ENCODE data around the gene ADARB1.

DNA sequence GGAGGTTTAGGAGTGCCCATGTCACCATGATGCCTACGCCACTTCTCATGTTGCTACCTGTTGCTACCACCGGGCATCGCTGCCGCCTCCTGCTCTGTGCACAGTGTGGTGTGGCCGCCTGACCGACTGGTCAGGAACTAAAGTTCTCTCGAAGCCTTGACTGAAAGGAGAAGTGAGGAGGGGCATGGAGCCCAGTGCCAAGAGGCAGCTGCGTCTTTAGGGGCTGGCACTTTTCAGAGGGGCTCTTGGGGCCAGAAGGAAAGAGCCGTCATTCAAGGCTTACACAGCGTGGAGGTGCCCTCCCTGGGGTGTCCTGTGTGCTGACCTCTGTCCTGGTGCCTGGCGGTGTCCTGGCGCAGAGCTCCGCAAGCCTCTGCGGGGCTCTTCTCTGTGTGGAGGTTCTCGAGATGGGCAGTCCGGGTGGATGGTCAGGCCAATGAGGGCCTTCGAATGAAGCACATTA, 57.2 kb downstream of the ADARB1 start:
- TF ChIP-seq, protein P1, sequence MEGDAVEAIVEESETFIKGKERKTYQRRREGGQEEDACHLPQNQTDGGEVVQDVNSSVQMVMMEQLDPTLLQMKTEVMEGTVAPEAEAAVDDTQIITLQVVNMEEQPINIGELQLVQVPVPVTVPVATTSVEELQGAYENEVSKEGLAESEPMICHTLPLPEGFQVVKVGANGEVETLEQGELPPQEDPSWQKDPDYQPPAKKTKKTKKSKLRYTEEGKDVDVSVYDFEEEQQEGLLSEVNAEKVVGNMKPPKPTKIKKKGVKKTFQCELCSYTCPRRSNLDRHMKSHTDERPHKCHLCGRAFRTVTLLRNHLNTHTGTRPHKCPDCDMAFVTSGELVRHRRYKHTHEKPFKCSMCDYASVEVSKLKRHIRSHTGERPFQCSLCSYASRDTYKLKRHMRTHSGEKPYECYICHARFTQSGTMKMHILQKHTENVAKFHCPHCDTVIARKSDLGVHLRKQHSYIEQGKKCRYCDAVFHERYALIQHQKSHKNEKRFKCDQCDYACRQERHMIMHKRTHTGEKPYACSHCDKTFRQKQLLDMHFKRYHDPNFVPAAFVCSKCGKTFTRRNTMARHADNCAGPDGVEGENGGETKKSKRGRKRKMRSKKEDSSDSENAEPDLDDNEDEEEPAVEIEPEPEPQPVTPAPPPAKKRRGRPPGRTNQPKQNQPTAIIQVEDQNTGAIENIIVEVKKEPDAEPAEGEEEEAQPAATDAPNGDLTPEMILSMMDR (IDR thresholded peaks at IDR 0.05; ENCODE audit: low read length), result no peak
- no peak for TF ChIP-seq EZH2 (IDR thresholded peaks at IDR 0.05; ENCODE audit: borderline replicate concordance, low read length)

Data from OCI-LY1 (cell line).